NCI-H1105 (cell line): ENCODE data around the gene TM9SF4.

Source experiments
- DNase-seq: peaks from one replicate; lab custom pipeline; 2025; lab: John Stamatoyannopoulos, UW

TM9SF4 gene

GRCh38 chr20:32109392-32110172 lies at the start of gene TM9SF4:
TM9SF4 (plus strand) TSS chr20:32109714; CDS start chr20:32109741, 27 bp downstream.
- peak; percentile 96 for DNase-seq

GRCh38 chr20:32062776-32063170 lies 46.7 kb upstream of the TM9SF4 start:
- no peak for DNase-seq

- no peak for DNase-seq
Observed at GRCh38 chr20:32063695-32064094, 45.8 kb upstream of the TM9SF4 start.

- no peak for DNase-seq
Observed at GRCh38 chr20:32064667-32065066, 44.8 kb upstream of the TM9SF4 start.

- DNase-seq = no peak
Observed at GRCh38 chr20:32067234-32067821, 42.2 kb upstream of the TM9SF4 start.

GRCh38 chr20:32068174-32068573 lies 41.3 kb upstream of the TM9SF4 start:
- no peak for DNase-seq

GRCh38 chr20:32069711-32070110 lies 39.8 kb upstream of the TM9SF4 start:
- DNase-seq = no peak

- DNase-seq = no peak
Observed at GRCh38 chr20:32070282-32070681, 39.2 kb upstream of the TM9SF4 start.

- DNase-seq = no peak
Observed at GRCh38 chr20:32070690-32071213, 38.8 kb upstream of the TM9SF4 start.

DNA sequence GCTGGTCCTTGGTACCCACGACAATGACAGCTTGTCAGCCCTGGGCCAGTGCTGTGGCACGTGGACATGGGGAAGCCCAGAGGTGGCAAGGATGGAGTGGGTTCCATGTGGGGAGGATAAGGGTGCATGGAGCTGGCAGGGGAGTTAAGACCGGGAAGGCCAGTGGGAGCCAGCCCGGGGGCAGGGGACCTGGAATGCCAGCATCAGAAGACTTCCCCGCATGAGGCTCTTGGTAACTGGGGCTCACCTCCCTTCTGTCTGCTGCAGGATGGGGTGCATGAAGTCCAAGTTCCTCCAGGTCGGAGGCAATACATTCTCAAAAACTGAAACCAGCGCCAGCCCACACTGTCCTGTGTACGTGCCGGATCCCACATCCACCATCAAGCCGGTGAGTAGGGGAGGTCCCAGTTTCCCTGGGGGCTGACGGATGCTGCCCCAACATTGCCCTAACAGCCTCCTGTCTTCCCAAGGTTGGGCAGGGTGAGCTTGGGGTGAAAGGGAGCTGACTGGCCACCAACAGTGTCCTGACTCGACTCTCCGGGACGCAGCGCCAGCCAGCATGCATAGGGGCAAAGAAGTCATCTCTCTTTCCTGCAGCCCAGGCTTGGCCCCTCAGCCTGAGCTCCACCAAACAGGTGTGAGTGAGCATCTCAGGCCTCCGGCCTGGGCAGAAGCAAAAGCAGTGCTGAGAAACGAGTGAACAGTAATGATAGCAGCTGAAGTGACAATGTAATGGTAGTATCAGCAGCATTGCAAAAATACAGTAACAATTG lies 37.9 kb upstream of the TM9SF4 start:
- DNase-seq = no peak

- no peak for DNase-seq
Observed at GRCh38 chr20:32072168-32072750, 37.3 kb upstream of the TM9SF4 start.

DNA sequence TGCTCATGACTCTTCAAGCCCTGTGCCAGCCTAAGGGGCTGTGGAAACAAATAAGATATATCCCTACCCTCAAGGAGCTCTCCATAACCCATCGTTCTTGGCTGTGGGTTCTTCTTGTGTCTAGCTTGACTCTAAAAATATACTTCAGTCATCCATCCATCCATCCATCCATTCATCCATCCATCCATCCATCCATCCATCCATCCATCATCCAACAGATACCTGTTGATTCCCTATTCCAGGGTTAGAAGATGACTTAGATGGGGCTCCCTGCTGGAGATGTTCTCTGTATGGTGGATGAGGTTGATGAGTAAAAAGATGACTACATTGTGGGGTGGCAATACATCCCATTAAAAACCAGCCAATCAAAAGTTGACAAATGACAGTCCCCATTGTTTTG lies 34.0 kb upstream of the TM9SF4 start:
- DNase-seq = no peak

- no peak for DNase-seq
Observed at GRCh38 chr20:32077190-32077589, 32.3 kb upstream of the TM9SF4 start.

GRCh38 chr20:32078322-32078721 lies 31.2 kb upstream of the TM9SF4 start:
- DNase-seq = no peak

- no peak for DNase-seq
Observed at GRCh38 chr20:32078791-32079190, 30.7 kb upstream of the TM9SF4 start.

GRCh38 chr20:32079655-32080109 lies 29.8 kb upstream of the TM9SF4 start:
- DNase-seq = no peak

DNA sequence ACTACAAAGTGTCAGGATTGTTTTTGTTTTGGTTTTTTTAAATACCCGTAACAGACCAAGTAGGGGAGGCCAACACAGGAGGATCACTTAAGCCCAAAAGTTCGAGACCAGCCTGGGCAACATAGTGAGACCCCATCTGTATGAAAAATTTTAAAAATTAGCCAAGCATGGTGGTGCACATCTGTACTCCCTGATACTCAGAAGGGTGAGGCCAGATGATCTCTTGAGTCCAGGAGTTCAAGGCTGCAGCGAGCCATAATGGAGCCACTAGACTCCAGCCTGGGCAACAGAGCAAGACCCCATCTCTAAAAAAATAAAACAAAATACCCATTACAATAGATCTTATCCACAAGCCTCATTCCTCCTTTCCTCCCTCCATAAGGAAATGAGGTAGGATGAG lies 28.7 kb upstream of the TM9SF4 start:
- DNase-seq = no peak

DNA sequence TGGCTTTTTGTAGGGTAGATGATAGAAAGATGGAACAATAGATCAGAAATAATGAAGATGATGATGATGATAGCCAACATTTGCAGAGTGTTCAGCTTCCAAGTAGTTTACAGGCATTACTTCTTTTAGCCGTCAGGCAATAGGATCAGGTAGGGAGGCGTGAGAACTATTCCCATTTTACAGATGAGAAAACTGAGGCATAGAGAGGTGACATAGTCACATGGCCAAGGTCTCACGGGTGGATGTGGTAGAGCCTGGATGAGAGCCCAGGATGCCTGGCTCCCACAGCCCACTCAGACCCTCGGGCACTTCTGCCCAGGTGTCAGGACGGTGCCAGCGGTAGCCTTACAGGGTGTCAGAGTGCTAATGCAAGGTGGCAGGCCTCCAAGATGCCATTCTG lies 26.0 kb upstream of the TM9SF4 start:
- no peak for DNase-seq

- DNase-seq = no peak
Observed at GRCh38 chr20:32087070-32087469, 22.4 kb upstream of the TM9SF4 start.

DNA sequence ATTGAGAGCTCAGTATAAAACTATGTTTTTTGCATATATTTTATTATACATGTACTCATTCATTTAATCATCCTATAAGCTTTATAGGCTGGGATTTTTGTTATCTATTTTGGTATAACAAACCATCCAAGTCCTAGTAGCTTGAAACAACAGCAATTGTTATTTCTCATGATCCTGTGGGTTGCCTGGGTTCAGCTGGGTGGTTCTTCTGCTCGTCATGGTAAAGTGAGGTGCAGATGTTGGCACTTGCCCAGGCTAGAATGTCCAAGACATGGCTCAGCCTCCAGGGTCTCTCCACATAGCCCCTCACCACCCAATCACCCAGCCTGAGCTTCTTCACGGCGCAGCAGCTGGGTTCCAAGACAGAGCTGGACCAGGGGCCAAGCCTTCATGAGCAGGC lies 20.8 kb upstream of the TM9SF4 start:
- no peak for DNase-seq

GRCh38 chr20:32089637-32090362 lies 19.7 kb upstream of the TM9SF4 start:
- no peak for DNase-seq
